Measurements from ENCODE around the gene CRYBA2. TPM values are rescaled to one million over a fixed set of nuclear protein-coding genes. Genes with fewer than 3 reads are reported as not detected.

Gene CRYBA2
- total RNA-seq, 1 donor, result not detected

DNA sequence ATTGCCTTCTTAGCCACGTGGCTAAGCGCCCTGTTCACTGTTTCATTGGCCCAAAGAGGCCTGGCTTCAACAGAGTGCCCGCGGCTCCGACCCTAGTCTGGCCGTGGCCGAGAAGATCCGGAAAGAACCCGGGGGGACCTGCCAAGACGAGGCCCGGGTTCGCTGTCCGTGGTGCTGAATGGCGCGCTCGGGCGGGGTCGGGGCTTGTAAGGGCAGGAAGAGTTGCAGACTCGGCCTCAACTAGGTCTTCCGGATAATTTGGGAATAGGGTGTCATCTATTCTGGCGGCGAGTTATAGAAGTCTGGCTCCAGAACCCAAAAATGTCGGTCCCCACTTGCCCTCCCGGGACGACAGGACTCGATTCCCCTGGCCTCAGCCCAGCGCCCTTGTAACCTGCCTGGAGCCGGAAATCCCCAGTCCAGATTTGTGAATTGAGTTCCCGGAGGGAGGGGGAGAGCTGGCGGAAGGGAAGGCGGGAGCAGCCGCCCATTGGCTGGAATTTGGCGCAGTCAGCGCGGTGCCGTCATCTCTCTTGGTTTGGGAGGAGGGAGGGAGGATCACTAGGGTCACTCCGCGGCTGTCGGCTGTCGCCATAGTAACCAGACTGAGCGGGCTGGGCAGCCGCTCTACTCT is 30.2 kb downstream of the CRYBA2 start:
- Histone ChIP-seq H3K4me3 (ENCODE audit: low read length) (no peak overlapping the region), H3K4me1 (ENCODE audit: insufficient read depth, low read length) (peaks cover 18% of the 10 kb centered on the region), H3K27me3 (ENCODE audit: insufficient read depth, low read length) (peaks cover 62% of the 10 kb centered on the region), H3K9me3 (ENCODE audit: low read depth, low read length) (no peaks in the 10 kb centered on the region)

DNA sequence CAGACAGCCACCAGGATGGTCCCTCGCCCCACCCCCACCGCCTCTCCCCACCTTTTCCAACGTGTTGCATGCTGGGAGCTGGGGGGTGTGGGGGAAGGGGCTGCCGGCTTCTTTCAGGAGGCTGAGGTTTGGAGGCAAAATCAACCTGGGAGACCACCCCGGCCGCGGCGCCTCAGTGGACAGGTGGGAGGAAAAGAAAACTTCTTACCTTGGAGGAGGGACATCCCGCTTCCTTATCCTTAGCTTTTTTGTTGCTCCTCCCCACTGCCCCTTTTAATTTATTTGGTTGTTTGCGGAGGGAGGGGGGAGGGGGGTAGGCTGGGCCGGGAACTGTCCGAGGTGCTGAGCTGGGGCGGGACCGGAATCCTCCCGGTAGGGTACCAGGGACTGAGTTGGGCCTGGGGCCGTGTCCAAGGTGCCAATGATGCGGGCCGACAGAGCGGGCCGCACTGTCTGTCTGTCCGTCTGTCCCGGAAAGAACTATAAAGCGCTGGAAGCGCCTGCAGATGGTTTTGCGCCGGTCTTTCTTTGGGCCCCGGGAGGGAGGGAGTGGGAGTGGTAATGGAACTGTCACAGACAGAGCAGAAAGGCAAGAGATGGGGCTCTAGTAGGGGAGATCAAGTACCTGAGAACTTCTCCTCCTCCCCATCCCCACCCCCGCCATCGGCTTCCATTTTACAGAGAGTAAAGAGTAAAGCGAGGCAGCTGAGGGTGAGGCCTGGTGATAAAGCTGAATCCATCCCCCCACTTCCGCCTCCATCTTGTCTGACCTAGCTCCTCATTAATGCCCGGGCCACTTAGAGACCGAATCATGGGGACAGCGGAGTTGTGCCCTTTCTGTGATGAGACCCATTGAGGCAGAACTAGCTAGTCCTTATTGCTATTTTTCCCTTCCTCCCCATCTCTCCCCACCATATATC is 31.3 kb downstream of the CRYBA2 start:
- Histone ChIP-seq H3K4me3 (ENCODE audit: low read length) (no peak overlapping the region), H3K27me3 (ENCODE audit: insufficient read depth, low read length) (peaks cover 72% of the 10 kb centered on the region), H3K4me1 (ENCODE audit: insufficient read depth, low read length) (peaks cover 18% of the 10 kb centered on the region), H3K9me3 (ENCODE audit: low read depth, low read length) (no peaks in the 10 kb centered on the region)

DNA sequence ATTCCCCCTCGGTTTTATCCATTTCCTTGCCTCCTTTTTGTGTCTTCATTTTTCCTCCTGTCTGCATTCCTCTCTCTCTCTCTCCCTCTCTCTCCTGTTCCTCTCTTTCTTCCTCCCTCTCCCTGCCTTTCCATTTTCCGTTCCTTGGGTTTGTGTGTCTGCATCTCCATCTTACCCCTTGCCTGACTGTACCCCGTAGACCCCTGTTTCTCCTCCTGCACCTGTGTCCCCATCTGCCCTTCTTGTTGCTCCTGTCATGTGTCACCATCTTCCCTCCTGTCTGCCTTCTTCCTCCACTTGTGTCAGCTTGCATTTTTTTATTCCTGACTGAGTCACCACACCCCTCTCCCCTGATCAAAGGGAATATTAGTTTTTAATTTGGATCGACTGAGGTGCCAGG is 32.0 kb downstream of the CRYBA2 start:
- Histone ChIP-seq H3K4me1 (ENCODE audit: insufficient read depth, low read length) (peaks cover 18% of the 10 kb centered on the region), H3K9me3 (ENCODE audit: low read depth, low read length) (no peaks in the 10 kb centered on the region), H3K27me3 (ENCODE audit: insufficient read depth, low read length) (peaks cover 72% of the 10 kb centered on the region), H3K4me3 (ENCODE audit: low read length) (no peak overlapping the region)

DNA sequence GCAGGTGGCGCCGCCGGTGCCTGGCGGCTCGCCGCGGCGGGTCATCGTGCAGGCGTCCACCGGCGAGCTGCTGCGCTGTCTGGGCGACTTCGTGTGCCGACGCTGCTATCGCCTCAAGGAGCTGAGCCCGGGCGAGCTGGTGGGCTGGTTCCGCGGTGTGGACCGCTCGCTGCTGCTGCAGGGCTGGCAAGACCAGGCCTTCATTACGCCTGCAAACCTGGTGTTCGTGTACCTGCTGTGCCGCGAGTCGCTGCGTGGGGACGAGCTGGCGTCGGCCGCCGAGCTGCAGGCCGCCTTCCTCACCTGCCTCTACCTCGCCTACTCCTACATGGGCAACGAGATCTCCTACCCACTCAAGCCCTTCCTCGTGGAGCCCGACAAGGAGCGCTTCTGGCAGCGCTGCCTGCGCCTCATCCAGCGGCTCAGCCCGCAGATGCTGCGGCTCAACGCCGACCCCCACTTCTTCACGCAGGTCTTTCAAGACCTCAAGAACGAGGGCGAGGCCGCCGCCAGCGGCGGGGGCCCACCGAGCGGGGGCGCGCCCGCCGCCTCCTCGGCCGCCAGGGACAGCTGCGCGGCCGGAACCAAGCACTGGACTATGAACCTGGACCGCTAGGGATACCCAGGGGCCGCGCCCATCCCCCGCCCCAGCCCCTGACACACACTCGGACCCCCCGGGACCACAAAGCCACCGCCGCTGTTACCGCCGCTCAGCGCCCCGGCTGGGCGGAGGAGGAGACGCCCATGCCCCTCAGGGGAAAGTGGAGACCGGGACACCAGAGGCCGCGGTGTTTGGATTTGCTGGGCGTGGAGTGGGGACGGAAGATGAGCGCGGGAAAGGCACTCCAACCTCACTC is 32.7 kb downstream of the CRYBA2 start:
- no peaks in the 10 kb centered on the region for H3K9me3 ChIP-seq (ENCODE audit: low read depth, low read length)
- H3K27me3 ChIP-seq (ENCODE audit: insufficient read depth, low read length), result peaks cover 67% of the 10 kb centered on the region
- H3K4me3 ChIP-seq (ENCODE audit: low read length), result no peak overlapping the region

DNA sequence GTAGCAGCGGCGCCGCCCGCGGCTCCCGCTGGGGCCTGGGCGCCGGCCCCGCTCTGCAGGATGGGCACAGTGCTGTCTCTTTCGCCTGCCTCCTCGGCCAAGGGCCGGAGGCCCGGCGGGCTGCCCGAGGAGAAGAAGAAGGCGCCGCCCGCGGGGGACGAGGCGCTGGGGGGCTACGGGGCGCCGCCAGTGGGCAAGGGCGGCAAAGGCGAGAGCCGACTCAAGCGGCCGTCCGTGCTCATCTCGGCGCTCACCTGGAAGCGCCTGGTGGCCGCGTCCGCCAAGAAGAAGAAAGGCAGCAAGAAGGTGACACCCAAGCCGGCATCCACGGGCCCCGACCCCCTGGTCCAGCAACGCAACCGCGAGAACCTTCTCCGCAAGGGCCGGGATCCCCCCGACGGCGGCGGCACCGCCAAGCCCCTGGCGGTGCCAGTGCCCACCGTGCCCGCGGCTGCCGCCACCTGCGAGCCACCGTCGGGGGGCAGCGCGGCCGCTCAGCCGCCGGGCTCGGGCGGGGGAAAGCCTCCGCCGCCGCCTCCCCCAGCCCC is 33.4 kb downstream of the CRYBA2 start:
- Histone ChIP-seq H3K9me3 (ENCODE audit: low read depth, low read length) (no peaks in the 10 kb centered on the region), H3K27me3 (ENCODE audit: insufficient read depth, low read length) (peaks cover 65% of the 10 kb centered on the region), H3K4me3 (ENCODE audit: low read length) (no peak overlapping the region), H3K4me1 (ENCODE audit: insufficient read depth, low read length) (peaks cover 18% of the 10 kb centered on the region)

More for the DNA sequence above, 32.7 kb downstream of the CRYBA2 start:
- peaks cover 18% of the 10 kb centered on the region for H3K4me1 ChIP-seq (ENCODE audit: insufficient read depth, low read length)

DNA sequence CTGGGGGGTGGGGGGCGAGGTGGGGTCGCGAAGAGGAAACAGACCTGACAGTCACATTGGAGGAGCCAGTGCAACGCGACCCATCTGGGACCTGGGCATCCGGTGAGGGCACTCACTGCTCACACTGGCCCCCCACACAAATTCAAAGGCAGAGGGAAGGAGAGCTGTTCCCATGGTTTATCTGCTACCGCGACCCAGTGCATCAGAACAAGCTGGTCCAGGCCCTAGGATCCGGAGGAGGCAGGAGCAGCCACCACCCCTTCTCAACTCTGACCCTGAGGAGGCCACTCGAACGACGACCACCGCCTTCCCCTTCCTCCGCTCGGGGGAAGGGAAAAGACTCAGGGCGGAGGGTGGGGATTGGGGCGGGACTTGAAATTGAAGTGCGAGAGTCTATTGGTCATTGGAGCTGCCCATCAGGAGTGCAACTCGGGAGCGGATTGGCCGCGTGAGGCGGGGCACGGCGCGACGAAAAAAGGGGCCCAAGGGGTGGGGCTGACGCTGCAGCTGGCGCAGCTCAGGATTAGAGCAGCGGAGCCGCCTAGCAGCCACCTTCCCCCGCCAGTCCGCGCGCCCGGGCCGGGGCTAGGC is 34.0 kb downstream of the CRYBA2 start, which contains the start of gene CDK5R2:
TSS of gene CDK5R2 (plus strand) at position 526 of the 591 bp plus-strand sequence. CDS start 155 bp downstream, outside the sequence.
- H3K27me3 ChIP-seq (ENCODE audit: insufficient read depth, low read length), result peaks cover 59% of the 10 kb centered on the region
- no peaks in the 10 kb centered on the region for H3K9me3 ChIP-seq (ENCODE audit: low read depth, low read length)
- H3K4me3 ChIP-seq (ENCODE audit: low read length), result no peak within 1 kb of the TSS
- H3K4me1 ChIP-seq (ENCODE audit: insufficient read depth, low read length), result peaks cover 18% of the 10 kb centered on the region

DNA sequence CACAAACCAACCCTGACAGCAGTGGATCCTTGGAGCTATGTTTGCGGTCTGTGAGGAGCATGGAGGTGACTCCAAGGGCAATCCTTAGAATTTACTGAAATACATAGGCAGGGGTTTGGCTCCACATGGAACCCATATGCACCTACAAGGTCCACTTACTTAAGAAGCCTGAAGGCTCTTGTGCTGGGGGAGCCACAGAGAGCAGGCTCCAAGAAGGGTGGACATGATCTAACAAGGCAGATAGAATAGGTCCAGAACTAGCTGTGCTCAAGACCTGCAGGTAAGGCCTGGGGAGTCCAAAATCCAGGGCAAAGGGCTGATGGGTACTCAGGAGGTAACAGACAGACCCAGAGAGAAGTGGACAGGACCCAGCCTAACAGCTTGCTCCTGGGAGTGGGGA is 34.9 kb downstream of the CRYBA2 start:
- H3K9me3 ChIP-seq (ENCODE audit: low read depth, low read length), result no peaks in the 10 kb centered on the region
- peaks cover 18% of the 10 kb centered on the region for H3K4me1 ChIP-seq (ENCODE audit: insufficient read depth, low read length)
- H3K27me3 ChIP-seq (ENCODE audit: insufficient read depth, low read length), result peaks cover 49% of the 10 kb centered on the region
- no peak overlapping the region for H3K4me3 ChIP-seq (ENCODE audit: low read length)

DNA sequence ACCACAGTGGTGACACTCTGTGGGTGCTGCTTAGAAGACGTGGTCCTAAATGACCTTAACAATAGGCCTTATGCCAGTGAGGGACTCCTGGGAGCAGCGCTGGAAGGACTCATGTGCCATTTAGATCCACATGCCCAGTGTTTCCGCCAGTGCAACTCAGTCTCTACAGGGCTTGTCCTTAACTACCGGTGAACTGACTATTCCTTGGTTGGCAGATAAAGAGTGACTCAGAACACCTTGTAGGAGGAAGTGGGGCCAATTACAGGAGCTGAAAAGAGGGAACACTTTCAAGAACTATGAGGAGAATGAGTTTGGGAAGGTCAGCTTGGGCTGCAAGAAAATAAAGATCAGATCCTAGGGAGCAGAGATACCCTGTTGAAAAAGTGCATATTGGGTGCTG is 35.6 kb downstream of the CRYBA2 start:
- no peak overlapping the region for H3K4me3 ChIP-seq (ENCODE audit: low read length)
- H3K4me1 ChIP-seq (ENCODE audit: insufficient read depth, low read length), result peaks cover 14% of the 10 kb centered on the region
- H3K27me3 ChIP-seq (ENCODE audit: insufficient read depth, low read length), result peaks cover 43% of the 10 kb centered on the region
- no peaks in the 10 kb centered on the region for H3K9me3 ChIP-seq (ENCODE audit: low read depth, low read length)

DNA sequence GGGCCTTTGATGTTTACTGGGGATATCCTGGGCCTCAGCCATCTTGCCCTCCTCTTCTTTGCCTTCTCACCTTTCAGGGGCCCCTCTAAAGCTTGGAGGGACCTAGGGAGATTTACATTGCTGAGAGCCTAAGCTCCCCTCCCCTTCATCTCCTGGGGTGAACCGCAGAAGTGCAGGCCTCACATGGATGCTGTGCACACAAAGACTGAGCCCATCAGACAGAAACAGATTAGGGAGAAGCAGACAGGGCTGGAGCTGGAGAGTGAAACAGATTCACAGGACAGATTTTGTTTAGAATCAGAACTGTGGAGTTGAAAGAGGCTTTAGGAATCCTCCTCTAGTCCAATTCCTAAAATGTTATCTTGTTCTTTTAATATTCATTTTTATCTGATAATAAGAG is 37.2 kb downstream of the CRYBA2 start:
- H3K4me3 ChIP-seq (ENCODE audit: low read length), result no peak overlapping the region
- peaks cover 12% of the 10 kb centered on the region for H3K4me1 ChIP-seq (ENCODE audit: insufficient read depth, low read length)
- H3K9me3 ChIP-seq (ENCODE audit: low read depth, low read length), result no peaks in the 10 kb centered on the region
- peaks cover 33% of the 10 kb centered on the region for H3K27me3 ChIP-seq (ENCODE audit: insufficient read depth, low read length)

DNA sequence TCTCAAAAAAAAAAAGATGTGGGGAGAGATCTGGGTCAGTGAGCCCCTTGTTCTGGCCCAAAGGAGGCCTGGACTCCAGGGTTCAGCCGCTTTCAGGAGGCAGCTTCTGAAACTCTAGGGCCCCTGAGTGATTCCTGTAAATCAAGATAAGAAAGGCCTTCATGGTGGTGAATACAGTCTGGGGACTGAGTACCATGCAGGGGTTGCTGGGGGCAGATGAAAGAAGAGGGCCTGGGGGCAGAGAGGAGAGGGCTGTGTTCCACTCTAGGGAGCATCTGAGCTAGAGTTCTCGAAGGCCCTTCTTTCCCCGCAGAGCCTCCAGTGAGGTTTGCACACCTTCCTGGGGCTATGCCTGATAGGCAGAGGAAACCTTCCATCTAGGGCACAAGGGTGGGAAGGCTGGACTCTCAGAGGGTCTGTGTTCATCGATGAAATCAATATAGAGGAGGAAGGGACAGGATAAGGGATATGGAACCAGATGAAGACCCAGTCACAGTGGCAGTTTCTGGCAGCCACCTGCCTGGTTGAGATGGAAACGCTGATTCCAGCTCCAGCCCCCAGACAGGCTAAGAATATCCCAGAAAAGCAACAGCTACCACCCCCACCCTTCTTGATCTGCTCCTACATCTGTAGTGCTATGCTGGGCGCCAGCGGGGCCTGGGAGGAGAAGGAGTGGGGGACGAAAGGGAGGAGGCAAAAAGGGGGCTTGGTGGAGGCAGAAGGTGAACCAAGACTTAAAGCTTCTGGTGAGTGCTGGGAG is 38.5 kb downstream of the CRYBA2 start:
- no peak overlapping the region for H3K4me3 ChIP-seq (ENCODE audit: low read length)
- H3K9me3 ChIP-seq (ENCODE audit: low read depth, low read length), result no peaks in the 10 kb centered on the region
- H3K27me3 ChIP-seq (ENCODE audit: insufficient read depth, low read length), result peaks cover 31% of the 10 kb centered on the region
- H3K4me1 ChIP-seq (ENCODE audit: insufficient read depth, low read length), result peaks cover 1% of the 10 kb centered on the region

DNA sequence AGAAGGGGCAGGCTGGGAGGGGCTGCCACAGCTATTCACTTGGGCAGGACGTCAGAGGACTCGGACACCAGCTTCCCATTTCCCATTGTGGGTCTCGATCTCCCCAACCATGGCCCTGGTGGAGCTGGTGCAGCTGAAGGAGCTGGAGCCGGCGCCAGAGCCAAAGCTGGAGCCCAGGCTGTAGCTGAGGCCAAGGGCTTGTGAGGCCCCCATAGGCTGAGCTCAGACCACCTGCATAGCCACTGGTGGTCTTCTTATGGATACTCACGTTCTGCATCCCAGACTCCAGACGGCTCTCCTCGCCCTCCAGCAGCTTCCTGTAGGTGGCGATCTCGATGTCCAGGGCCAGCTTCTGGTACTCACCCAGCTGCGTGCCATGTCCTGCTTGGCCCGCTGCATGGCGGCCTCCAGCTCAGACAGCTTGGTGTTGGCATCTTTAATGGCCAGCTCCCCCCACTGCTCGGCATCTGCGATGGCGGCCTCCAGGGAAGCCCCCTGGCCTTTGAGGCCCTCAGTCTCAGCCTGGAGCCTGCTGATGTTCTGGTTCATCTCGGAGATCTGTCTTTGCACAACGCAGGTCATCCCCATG is 39.8 kb downstream of the CRYBA2 start:
- Histone ChIP-seq H3K4me1 (ENCODE audit: insufficient read depth, low read length) (no peaks in the 10 kb centered on the region), H3K27me3 (ENCODE audit: insufficient read depth, low read length) (peaks cover 27% of the 10 kb centered on the region), H3K4me3 (ENCODE audit: low read length) (no peak overlapping the region), H3K9me3 (ENCODE audit: low read depth, low read length) (no peaks in the 10 kb centered on the region)

DNA sequence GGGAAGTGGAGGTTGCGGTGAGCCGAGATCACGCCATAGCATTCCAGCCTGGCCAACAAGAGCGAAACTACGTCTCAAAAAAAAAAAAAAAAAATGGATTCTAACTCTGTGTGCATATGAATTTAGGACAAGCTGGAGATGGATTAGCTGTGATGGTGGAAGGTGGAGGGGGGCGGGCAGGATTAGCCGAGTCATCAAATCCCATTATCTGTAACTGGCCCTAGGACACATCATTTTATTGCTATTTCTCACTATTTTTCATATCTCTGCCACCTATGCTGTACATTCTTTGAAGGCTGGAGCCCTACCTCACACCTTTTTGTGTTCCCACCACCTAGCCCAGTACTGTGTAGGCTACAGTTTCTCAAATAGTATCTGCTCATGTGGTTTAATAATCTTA is 41.1 kb downstream of the CRYBA2 start:
- no peaks in the 10 kb centered on the region for H3K9me3 ChIP-seq (ENCODE audit: low read depth, low read length)
- peaks cover 14% of the 10 kb centered on the region for H3K27me3 ChIP-seq (ENCODE audit: insufficient read depth, low read length)
- no peak overlapping the region for H3K4me3 ChIP-seq (ENCODE audit: low read length)
- H3K4me1 ChIP-seq (ENCODE audit: insufficient read depth, low read length), result no peaks in the 10 kb centered on the region

DNA sequence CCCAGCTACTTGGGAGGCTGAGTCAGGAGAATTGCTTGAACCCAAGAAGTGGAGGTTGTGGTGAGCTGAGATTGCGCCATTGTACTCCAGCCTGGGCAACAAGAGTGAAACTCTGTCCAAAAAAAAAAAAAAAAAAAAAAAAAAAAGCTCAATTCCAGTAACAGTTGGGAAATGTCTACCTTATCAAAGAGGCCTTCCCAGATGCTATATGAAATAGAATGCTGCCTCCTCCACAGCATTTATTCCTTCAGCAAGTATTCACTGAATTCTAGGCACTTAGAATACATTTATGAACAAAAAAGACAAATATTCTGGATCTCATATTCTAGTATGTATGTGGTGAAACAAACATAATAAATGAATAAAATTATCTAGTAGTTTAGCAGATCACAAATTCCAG is 46.6 kb downstream of the CRYBA2 start:
- H3K27me3 ChIP-seq (ENCODE audit: insufficient read depth, low read length), result peaks cover 36% of the 10 kb centered on the region
- H3K9me3 ChIP-seq (ENCODE audit: low read depth, low read length), result no peaks in the 10 kb centered on the region
- no peaks in the 10 kb centered on the region for H3K4me1 ChIP-seq (ENCODE audit: insufficient read depth, low read length)
- H3K4me3 ChIP-seq (ENCODE audit: low read length), result no peak overlapping the region
